K562 (cell line): ENCODE data around the gene HDLBP. TPM values are rescaled to one million over a fixed set of nuclear protein-coding genes. Genes with fewer than 3 reads are reported as not detected.
A peak's percentile ranks its signal among the peaks of the same experiment; 100 is the strongest.

ENCODE experiments used
- ATAC-seq: fragments of 200-7000 bp; cut with Tn5 transposase; 3 replicates; pipeline ENCODE4 v1.9.1; 2020; ENCODE audit warnings: moderate library complexity
- BruUV-seq: library from RNA; stranded (reverse); fragments of 400-500 nt; replicated peaks from 2 replicates; lab custom pipeline; 2021; lab: Mats Ljungman, UMichigan
- CTCF ChIA-PET: fragments of 300-600 bp; formaldehyde crosslinking; extraction: SDS; loops from one replicate; lab custom pipeline; 2021; ENCODE audit warnings: low intra/inter-chr PET ratio; lab: Yijun Ruan, JAX
- POLR2A ChIA-PET: fragments of 300-600, 350-650 bp; sonication (Branson Sonifier 250); formaldehyde crosslinking; extraction: SDS; loops from one replicate; lab custom pipeline; 2021; ENCODE audit warnings: antibody characterized with exemption, inconsistent platforms; lab: Yijun Ruan, JAX
- DNase-seq, 4 experiments: peaks; one replicate each; pipeline versions ENCODE4 v3.0.0 to v3.0.0-alpha.2; 2011 to 2018; ENCODE audit warnings: low spot score in 3 of 4, mixed read lengths in 3 of 4; ENCODE audit errors: extremely low read depth in 1 of 4
- FAIRE-seq: peaks from 2 replicates; lab custom pipeline; 2011; peaks lifted over from hg19 to GRCh38; lab: Jason Lieb, UNC
- H2AFZ ChIP-seq: 2 replicates; pipeline ENCODE4 v1.6.0; 2011; ENCODE audit warnings: low read depth, low read length, control low read depth, inconsistent platforms
- H3K27ac ChIP-seq: fragments of 200-600 bp; 3 replicates; pipeline ENCODE4 v1.8.0; 2011; ENCODE audit warnings: low read depth, mild to moderate bottlenecking, control low read depth, inconsistent platforms, low read length, moderate library complexity, mixed read lengths; ENCODE audit errors: extremely low read depth
- H3K27me3 ChIP-seq, 2 experiments: fragments of 300-600 bp in 1 of 2; 2 replicates in 1 of 2; 3 replicates in 1 of 2; pipeline versions ENCODE4 v1.6.0 to v1.8.0; 2011; ENCODE audit warnings: inconsistent platforms in 2 of 2, low read length in 2 of 2, mild to moderate bottlenecking in 1 of 2, mixed read lengths in 1 of 2, moderate library complexity in 1 of 2; ENCODE audit not compliant: control insufficient read depth in 2 of 2, insufficient read depth in 2 of 2
- H3K36me3 ChIP-seq: fragments of 300-600 bp; 3 replicates; pipeline ENCODE4 v1.8.0; 2011; ENCODE audit warnings: mild to moderate bottlenecking, low read length, inconsistent platforms; ENCODE audit not compliant: control insufficient read depth, insufficient read depth
- H3K4me1 ChIP-seq, 2 experiments: fragments of 200-600 bp in 1 of 2; replicated peaks in 1 of 2; 2 replicates in 1 of 2; 3 replicates in 1 of 2; pipeline versions ENCODE4 v1.5.1 to v1.8.0; 2011; ENCODE audit warnings: inconsistent platforms in 2 of 2, low read length in 2 of 2, mild to moderate bottlenecking in 1 of 2, mixed read lengths in 1 of 2, moderate library complexity in 1 of 2; ENCODE audit not compliant: control insufficient read depth in 2 of 2, insufficient read depth in 2 of 2
- H3K4me2 ChIP-seq: 2 replicates; pipeline ENCODE4 v1.6.1; 2011; ENCODE audit warnings: low read length, control low read depth, inconsistent platforms, mixed read lengths; ENCODE audit not compliant: insufficient read depth
- H3K4me3 ChIP-seq: fragments of 200-600 bp; sonication (generic), shearing (Covaris generic); 2 replicates; pipeline ENCODE4 v1.5.1; 2016; ENCODE audit warnings: control low read depth, inconsistent platforms
- H3K79me2 ChIP-seq: fragments of 200-600 bp; 3 replicates; pipeline ENCODE4 v1.8.0; 2011; ENCODE audit warnings: low read length, inconsistent platforms; ENCODE audit not compliant: control insufficient read depth, insufficient read depth
- H3K9ac ChIP-seq, 2 experiments: 2 replicates each; pipeline versions ENCODE4 v1.6.0 to v1.6.1; 2011; ENCODE audit warnings: low read depth in 2 of 2, low read length in 2 of 2, control low read depth in 1 of 2, inconsistent platforms in 1 of 2, mild to moderate bottlenecking in 1 of 2, mixed read lengths in 1 of 2; ENCODE audit not compliant: insufficient read depth in 1 of 2
- H3K9me1 ChIP-seq: one replicate; pipeline ENCODE4 v1.6.0; 2011; ENCODE audit warnings: inconsistent platforms, mild to moderate bottlenecking, low read length, moderate library complexity; ENCODE audit not compliant: control insufficient read depth, insufficient read depth
- H3K9me3 ChIP-seq: replicated peaks from 2 replicates; pipeline ENCODE4 v1.5.1; 2011; ENCODE audit warnings: low read depth, low read length, inconsistent platforms; ENCODE audit not compliant: control insufficient read depth, insufficient read depth
- H4K20me1 ChIP-seq: replicated peaks from 2 replicates; pipeline ENCODE4 v1.6.1; 2011; ENCODE audit warnings: low read length, inconsistent platforms, mixed read lengths; ENCODE audit not compliant: control insufficient read depth, insufficient read depth
- NRF1 ChIP-seq, 2 experiments: fragments of 450-650 bp; IDR thresholded peaks in 1 of 2; conservative IDR thresholded peaks in 1 of 2; 2 replicates each; pipeline ENCODE4 v1.6.1; 2014; ENCODE audit warnings: mild to moderate bottlenecking in 2 of 2
- POLR2G ChIP-seq: fragments of 200-400 bp; formaldehyde crosslinking; IDR thresholded peaks from 2 replicates; pipeline ENCODE4 v1.6.1; 2017; ENCODE audit warnings: low read depth, mild to moderate bottlenecking, antibody characterized with exemption, low read length, moderate library complexity
- PRPF4 ChIP-seq: fragments of 200-400 bp; formaldehyde crosslinking; IDR thresholded peaks from one replicate; pipeline ENCODE4 v1.6.1; 2017; ENCODE audit warnings: low read length, low read depth, mild to moderate bottlenecking; ENCODE audit not compliant: insufficient read depth, poor library complexity, severe bottlenecking
- SMAD2 ChIP-seq: fragments of 150-350 bp; IDR thresholded peaks from 2 replicates; pipeline ENCODE4 v1.6.1; 2014; ENCODE audit warnings: low read depth, mild to moderate bottlenecking, low read length
- WGBS: fragments of 100-300 bp; shearing (Covaris generic); methylation state at CpG from one replicate; pipeline ENCODE4 v1.1.6; 2016; ENCODE audit warnings: low coverage, mixed read lengths; ENCODE audit not compliant: insufficient coverage; ENCODE audit errors: missing lambda C conversion rate; 5-methylcytosine and 5-hydroxymethylcytosine counted together
- in situ Hi-C: fragments of 300-500 bp; cut with MboI; formaldehyde crosslinking; loops from 4 replicates; pipeline ENCODE4 v1.15.0; 2018; ENCODE audit warnings: inconsistent platforms, mixed read lengths
- intact Hi-C: fragments of 100-400 bp; cut with micrococcal nuclease; formaldehyde crosslinking; loops from 2 replicates; pipeline ENCODE4 v1.14.2; 2022
- polyA plus RNA-seq, 8 experiments: library from polyadenylated mRNA; depleted of rRNA in 4 of 8; stranded (reverse) in 5 of 8; unstranded in 3 of 8; fragments of >200 nt; fragmentation: Nextera tagmentation in 2 of 8; fragmentation: Illumina TruSeq in 1 of 8; extraction: Ambion mirVana in 2 of 8; extraction: Trizol in 1 of 8; gene quantifications; 2 replicates each; pipeline versions ENCODE4 v1.2.1 to v1.2.3, GENCODE V29; 2011 to 2014; ENCODE audit warnings: inconsistent platforms in 1 of 8, missing spikeins in 1 of 8
- total RNA-seq, 7 experiments: library from RNA; depleted of rRNA in 6 of 7; stranded (reverse); fragments of >200 nt in 6 of 7; fragmentation: Illumina TruSeq in 2 of 7; extraction: Trizol in 2 of 7; gene quantifications; 2 replicates each; pipeline versions ENCODE4 v1.2.1 to v1.2.3, GENCODE V29; 2011 to 2021; ENCODE audit warnings: low replicate concordance in 1 of 7

The HDLBP gene
- total and polyA plus RNA-seq, 9 of the 15 experiments (the other 6 are each of a cell fraction or from before 2014, with no cell fraction given) = 24.4 to 378 (median 146) TPM

GRCh38 chr2:241234962-241235740 is 80.3 kb downstream of the HDLBP start:
- no TSS peak for BruUV-seq
- H3K27ac ChIP-seq = no peak overlapping the region
- H3K36me3 ChIP-seq = peaks cover 88% of the 10 kb centered on the region; the same call in 2 of the 3 replicates
- no peak overlapping the region for H2AFZ ChIP-seq
- 92% methylated on average over 19 of the region's 26 CpGs for WGBS
- TF ChIP-seq SMAD2 (no peak), NRF1 (conservative IDR thresholded peaks at IDR 0.05 in 1 of 2, IDR thresholded peaks at IDR 0.05 in 1 of 2) (no peak), POLR2G (peak; percentile 46), PRPF4 (no peak)
- ChIA-PET CTCF (no interaction called here), POLR2A (interaction anchor here (0.6 to 1.2 kb wide), 3 partner anchors 10 to 186 kb away, joined by 3 to 7 read pairs (median 3); no protein-coding TSS in a partner anchor)
- no peak overlapping the region for H3K4me3 ChIP-seq
- in situ Hi-C loops = no loop called here
- H3K9ac ChIP-seq = no peak overlapping the region
- intact Hi-C loops = no loop called here
- H3K4me2 ChIP-seq = no peak overlapping the region
- H3K27me3 ChIP-seq = no peaks in the 10 kb centered on the region
- ATAC-seq (no peak), DNase-seq (no peak), FAIRE-seq (no peak)
- no peaks in the 10 kb centered on the region for H3K79me2 ChIP-seq
- H3K9me1 ChIP-seq = no peaks in the 10 kb centered on the region
- H3K9me3 ChIP-seq = no peaks in the 10 kb centered on the region
- no peaks in the 10 kb centered on the region for H3K4me1 ChIP-seq
- H4K20me1 ChIP-seq = no peaks in the 10 kb centered on the region
